Diencephalon (tissue), 1 donor: ENCODE results near the gene LRBA. TPM values are rescaled to one million over a fixed set of nuclear protein-coding genes. Genes with fewer than 3 reads are reported as not detected.

Experiments used
- small RNA-seq: library from RNA; depleted of rRNA; stranded (forward); fragments of <200 nt; gene quantifications from one replicate; pipeline ENCODE3, GENCODE V24; 2014
- total RNA-seq: library from RNA; depleted of rRNA; stranded (reverse); fragments of >200 nt; gene quantifications from one replicate; pipeline ENCODE4 v1.2.3, GENCODE V29; 2014

Gene LRBA
- 43.6 TPM for total RNA-seq

GRCh38 chr4:151014521-151015458, at the start of gene LRBA:
LRBA (minus strand) TSS chr4:151015284; CDS start chr4:151014642, 642 bp downstream.

GRCh38 chr4:150582146-150582872, 432.8 kb downstream of the LRBA start, which contains the start of gene MAB21L2:
MAB21L2 (plus strand) TSS chr4:150582151; CDS start chr4:150583030, 879 bp downstream.

Small RNAs within 50 kb of the gene (small RNA-seq; reads per million reads assigned to genes)
- not detected for gene RNA5SP168

Other genes with a start within 250 kb of the LRBA start
- gene RPS3A, start 84.3 kb upstream of the LRBA start, total RNA-seq = 2,389 TPM